ENCODE measurements around the gene LPP.

The LPP gene

GRCh38 chr3:188931531-188931930, 777.6 kb downstream of the LPP start:
- TF ChIP-seq REST (IDR thresholded peaks at IDR 0.05; ENCODE audit: insufficient read depth in 1 of 2, low read depth in 2 of 2, low read length in 2 of 2) (no peak), FOXP2 (optimal IDR thresholded peaks at IDR 0.05; ENCODE audit: borderline replicate concordance, extremely low read depth, extremely low read length, insufficient read depth) (no peak), TAF1 (IDR thresholded peaks at IDR 0.05; ENCODE audit: borderline replicate concordance, insufficient read depth, low read length) (no peak), SIN3A (IDR thresholded peaks at IDR 0.05; ENCODE audit: borderline replicate concordance, insufficient read depth, low read length) (no peak), POLR2AphosphoS5 (IDR thresholded peaks at IDR 0.05; ENCODE audit: low read depth, low read length) (no peak)

GRCh38 chr3:188934989-188935388, 781.0 kb downstream of the LPP start:
- TF ChIP-seq TAF1 (IDR thresholded peaks at IDR 0.05; ENCODE audit: borderline replicate concordance, insufficient read depth, low read length) (no peak), FOXP2 (optimal IDR thresholded peaks at IDR 0.05; ENCODE audit: borderline replicate concordance, extremely low read depth, extremely low read length, insufficient read depth) (no peak), POLR2AphosphoS5 (IDR thresholded peaks at IDR 0.05; ENCODE audit: low read depth, low read length) (no peak), REST (IDR thresholded peaks at IDR 0.05; ENCODE audit: insufficient read depth in 1 of 2, low read depth in 2 of 2, low read length in 2 of 2) (no peak), SIN3A (IDR thresholded peaks at IDR 0.05; ENCODE audit: borderline replicate concordance, insufficient read depth, low read length) (no peak)

- no peak for TF ChIP-seq TAF1 (IDR thresholded peaks at IDR 0.05; ENCODE audit: borderline replicate concordance, insufficient read depth, low read length)
- no peak for TF ChIP-seq SIN3A (IDR thresholded peaks at IDR 0.05; ENCODE audit: borderline replicate concordance, insufficient read depth, low read length)
- no peak for TF ChIP-seq REST (IDR thresholded peaks at IDR 0.05; ENCODE audit: insufficient read depth in 1 of 2, low read depth in 2 of 2, low read length in 2 of 2)
- no peak for TF ChIP-seq POLR2AphosphoS5 (IDR thresholded peaks at IDR 0.05; ENCODE audit: low read depth, low read length)
- TF ChIP-seq FOXP2 (optimal IDR thresholded peaks at IDR 0.05; ENCODE audit: borderline replicate concordance, extremely low read depth, extremely low read length, insufficient read depth) = no peak
Observed at GRCh38 chr3:188936597-188937107, 782.7 kb downstream of the LPP start.

- no peak for TF ChIP-seq SIN3A (IDR thresholded peaks at IDR 0.05; ENCODE audit: borderline replicate concordance, insufficient read depth, low read length)
- TF ChIP-seq TAF1 (IDR thresholded peaks at IDR 0.05; ENCODE audit: borderline replicate concordance, insufficient read depth, low read length) = no peak
- no peak for TF ChIP-seq POLR2AphosphoS5 (IDR thresholded peaks at IDR 0.05; ENCODE audit: low read depth, low read length)
Observed at GRCh38 chr3:188937389-188937788, 783.4 kb downstream of the LPP start.

GRCh38 chr3:188938999-188939398, 785.0 kb downstream of the LPP start:
- TF ChIP-seq FOXP2 (optimal IDR thresholded peaks at IDR 0.05; ENCODE audit: borderline replicate concordance, extremely low read depth, extremely low read length, insufficient read depth) = no peak
- no peak for TF ChIP-seq SIN3A (IDR thresholded peaks at IDR 0.05; ENCODE audit: borderline replicate concordance, insufficient read depth, low read length)
- no peak for TF ChIP-seq REST (IDR thresholded peaks at IDR 0.05; ENCODE audit: insufficient read depth in 1 of 2, low read depth in 2 of 2, low read length in 2 of 2)
- no peak for TF ChIP-seq TAF1 (IDR thresholded peaks at IDR 0.05; ENCODE audit: borderline replicate concordance, insufficient read depth, low read length)
- TF ChIP-seq POLR2AphosphoS5 (IDR thresholded peaks at IDR 0.05; ENCODE audit: low read depth, low read length) = no peak
